ENCODE results near the gene PCNX3.

- no peak for TF ChIP-seq CTCF (IDR thresholded peaks at IDR 0.05)
- no peak for TF ChIP-seq POLR2A (IDR thresholded peaks at IDR 0.05)
Observed at GRCh38 chr11:65577756-65578109, 37.8 kb upstream of the PCNX3 start.
